Measurements from ENCODE around the gene TRIM63.
A peak's percentile ranks its signal among the peaks of the same experiment; 100 is the strongest.

Gene TRIM63

DNA sequence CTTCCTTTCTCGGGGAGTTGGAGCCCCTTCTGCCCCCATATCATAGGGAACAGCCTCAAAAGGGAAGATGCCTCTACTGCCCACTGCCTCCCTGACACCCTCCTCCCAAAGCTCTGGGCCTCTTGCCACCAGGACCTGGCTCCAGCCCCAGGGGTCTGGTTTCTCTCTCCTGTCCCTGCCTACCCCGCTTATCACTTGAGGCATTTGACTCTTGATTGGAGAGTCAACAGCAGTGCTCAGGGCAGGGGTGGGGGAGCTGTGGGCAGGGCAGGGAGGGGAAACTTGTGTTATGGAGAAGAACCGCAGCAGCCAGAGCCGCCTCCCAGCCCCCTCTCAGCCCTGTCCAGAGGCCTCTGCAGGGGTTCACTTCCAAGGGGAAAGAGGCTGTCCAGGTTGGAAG, 573 bp downstream of the TRIM63 start:
- H3K27me3 ChIP-seq (ENCODE audit: control insufficient read depth in 1 of 2, insufficient read depth in 1 of 2, low read length in 2 of 2) = peaks cover 44 to 65% of the 10 kb centered on the region in 2 experiments
- H4K91ac ChIP-seq (ENCODE audit: low read length) = no peak overlapping the region
- H3K4me2 ChIP-seq (ENCODE audit: low read length, poor library complexity, severe bottlenecking) = no peak overlapping the region
- H3K79me1 ChIP-seq (replicated peaks; ENCODE audit: low read length, poor library complexity, severe bottlenecking) = no peaks in the 10 kb centered on the region
- no peak overlapping the region for H2AFZ ChIP-seq (ENCODE audit: low read depth, low read length)
- peaks cover 12% of the 10 kb centered on the region for H3K4me1 ChIP-seq (ENCODE audit: control insufficient read depth, insufficient read depth, low read depth, low read length)
- H3K14ac ChIP-seq (ENCODE audit: low read length in 2 of 2) = no peak overlapping the region
- no peak overlapping the region for H2BK5ac ChIP-seq (ENCODE audit: low read depth, low read length, poor library complexity, severe bottlenecking)
- 61% methylated on average over 3 of the region's 4 CpGs for WGBS
- H3K18ac ChIP-seq (ENCODE audit: low read depth in 1 of 2, low read length in 2 of 2) = peak overlapping the region in 1 of 2 experiments; percentile 49
- no peaks in the 10 kb centered on the region for H3K36me3 ChIP-seq (ENCODE audit: control insufficient read depth in 1 of 2, insufficient read depth in 2 of 2, low read depth in 1 of 2, low read length in 2 of 2)
- H3K4ac ChIP-seq (ENCODE audit: low read depth in 1 of 2, low read length in 2 of 2) = no peak overlapping the region
- no peak overlapping the region for H2BK12ac ChIP-seq (ENCODE audit: low read length in 2 of 2)
- peak overlapping the region; percentile 27 for H3K9ac ChIP-seq (ENCODE audit: low read length)
- no peak for DNase-seq
- H4K8ac ChIP-seq (ENCODE audit: low read length) = peak overlapping the region; percentile 53
- peak overlapping the region in 1 of 2 experiments; percentile 60 for H3K4me3 ChIP-seq (ENCODE audit: insufficient read depth in 1 of 2, low read depth in 1 of 2, low read length in 2 of 2)
- H2BK15ac ChIP-seq (ENCODE audit: low read depth, poor library complexity, severe bottlenecking) = no peak overlapping the region
- no peak overlapping the region for H2BK120ac ChIP-seq (ENCODE audit: low read depth, low read length)
- H3K9me3 ChIP-seq (ENCODE audit: control insufficient read depth, low read length) = no peaks in the 10 kb centered on the region
- no peak overlapping the region for H3K23ac ChIP-seq (ENCODE audit: low read length in 2 of 2)
- no peak overlapping the region for H2AK5ac ChIP-seq (ENCODE audit: low read length, severe bottlenecking)
- H3K27ac ChIP-seq (ENCODE audit: low read length, poor library complexity, severe bottlenecking) = no peak overlapping the region

DNA sequence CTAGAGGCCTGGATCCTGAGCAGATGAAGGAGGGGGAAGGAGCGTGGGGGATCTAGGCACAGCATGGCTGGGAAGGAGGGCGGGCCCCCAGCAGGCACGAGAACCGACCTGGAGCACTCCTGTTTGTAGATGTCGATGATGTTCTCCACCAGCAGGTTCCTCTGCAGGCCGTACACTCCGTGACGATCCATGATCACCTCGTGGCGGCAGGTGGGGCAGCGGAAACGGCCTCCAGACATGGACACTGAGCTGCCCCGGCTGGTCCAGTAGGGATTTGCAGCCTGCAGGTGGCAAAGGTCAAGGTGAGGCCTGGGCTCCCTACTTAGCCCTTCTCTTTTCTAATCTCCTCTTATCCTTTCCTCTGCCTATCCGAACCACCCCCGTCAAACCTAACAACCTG, 1.3 kb downstream of the TRIM63 start:
- DNase-seq = no peak
- Histone ChIP-seq H3K18ac (ENCODE audit: low read depth in 1 of 2, low read length in 2 of 2) (no peak overlapping the region), H4K8ac (ENCODE audit: low read length) (no peak overlapping the region), H3K14ac (ENCODE audit: low read length in 2 of 2) (no peak overlapping the region), H2BK120ac (ENCODE audit: low read depth, low read length) (no peak overlapping the region), H3K9ac (ENCODE audit: low read length) (no peak overlapping the region), H3K4me3 (ENCODE audit: insufficient read depth in 1 of 2, low read depth in 1 of 2, low read length in 2 of 2) (no peak overlapping the region), H2BK12ac (ENCODE audit: low read length in 2 of 2) (no peak overlapping the region), H3K36me3 (ENCODE audit: control insufficient read depth in 1 of 2, insufficient read depth in 2 of 2, low read depth in 1 of 2, low read length in 2 of 2) (no peaks in the 10 kb centered on the region), H3K23ac (ENCODE audit: low read length in 2 of 2) (no peak overlapping the region), H3K27me3 (ENCODE audit: control insufficient read depth in 1 of 2, insufficient read depth in 1 of 2, low read length in 2 of 2) (peaks cover 46 to 65% of the 10 kb centered on the region in 2 experiments), H2AK5ac (ENCODE audit: low read length, severe bottlenecking) (no peak overlapping the region), H3K4ac (ENCODE audit: low read depth in 1 of 2, low read length in 2 of 2) (no peak overlapping the region), H4K91ac (ENCODE audit: low read length) (peak overlapping the region; percentile 76), H3K27ac (ENCODE audit: low read length, poor library complexity, severe bottlenecking) (no peak overlapping the region), H3K4me2 (ENCODE audit: low read length, poor library complexity, severe bottlenecking) (no peak overlapping the region), H2AFZ (ENCODE audit: low read depth, low read length) (no peak overlapping the region), H2BK5ac (ENCODE audit: low read depth, low read length, poor library complexity, severe bottlenecking) (no peak overlapping the region), H3K79me1 (replicated peaks; ENCODE audit: low read length, poor library complexity, severe bottlenecking) (no peaks in the 10 kb centered on the region), H3K4me1 (ENCODE audit: control insufficient read depth, insufficient read depth, low read depth, low read length) (peaks cover 12% of the 10 kb centered on the region), H3K9me3 (ENCODE audit: control insufficient read depth, low read length) (no peaks in the 10 kb centered on the region), H2BK15ac (ENCODE audit: low read depth, poor library complexity, severe bottlenecking) (peak overlapping the region; percentile 49)
- 88% methylated on average over 15 of the region's 15 CpGs for WGBS

- H2BK12ac ChIP-seq (ENCODE audit: low read length in 2 of 2) = no peak overlapping the region
- H3K18ac ChIP-seq (ENCODE audit: low read depth in 1 of 2, low read length in 2 of 2) = no peak overlapping the region
- H3K9ac ChIP-seq (ENCODE audit: low read length) = no peak overlapping the region
- DNase-seq = no peak
- H2AFZ ChIP-seq (ENCODE audit: low read depth, low read length) = no peak overlapping the region
- H2AK5ac ChIP-seq (ENCODE audit: low read length, severe bottlenecking) = no peak overlapping the region
- H3K9me3 ChIP-seq (ENCODE audit: control insufficient read depth, low read length) = no peaks in the 10 kb centered on the region
- no peak overlapping the region for H3K4ac ChIP-seq (ENCODE audit: low read depth in 1 of 2, low read length in 2 of 2)
- 95% methylated on average over 2 of the region's 3 CpGs for WGBS
- no peak overlapping the region for H2BK15ac ChIP-seq (ENCODE audit: low read depth, poor library complexity, severe bottlenecking)
- H2BK5ac ChIP-seq (ENCODE audit: low read depth, low read length, poor library complexity, severe bottlenecking) = no peak overlapping the region
- no peak overlapping the region for H3K27ac ChIP-seq (ENCODE audit: low read length, poor library complexity, severe bottlenecking)
- H3K14ac ChIP-seq (ENCODE audit: low read length in 2 of 2) = no peak overlapping the region
- peaks cover 0 to 5% of the 10 kb centered on the region in 2 experiments for H3K36me3 ChIP-seq (ENCODE audit: control insufficient read depth in 1 of 2, insufficient read depth in 2 of 2, low read depth in 1 of 2, low read length in 2 of 2)
- no peak overlapping the region for H4K91ac ChIP-seq (ENCODE audit: low read length)
- no peak overlapping the region for H4K8ac ChIP-seq (ENCODE audit: low read length)
- H3K23ac ChIP-seq (ENCODE audit: low read length in 2 of 2) = no peak overlapping the region
- peaks cover 12% of the 10 kb centered on the region for H3K4me1 ChIP-seq (ENCODE audit: control insufficient read depth, insufficient read depth, low read depth, low read length)
- H3K27me3 ChIP-seq (ENCODE audit: control insufficient read depth in 1 of 2, insufficient read depth in 1 of 2, low read length in 2 of 2) = peaks cover 53 to 65% of the 10 kb centered on the region in 2 experiments
- H3K4me3 ChIP-seq (ENCODE audit: insufficient read depth in 1 of 2, low read depth in 1 of 2, low read length in 2 of 2) = no peak overlapping the region
- H3K4me2 ChIP-seq (ENCODE audit: low read length, poor library complexity, severe bottlenecking) = no peak overlapping the region
- no peaks in the 10 kb centered on the region for H3K79me1 ChIP-seq (replicated peaks; ENCODE audit: low read length, poor library complexity, severe bottlenecking)
- H2BK120ac ChIP-seq (ENCODE audit: low read depth, low read length) = no peak overlapping the region
Measured at GRCh38 chr1:26064553-26064952, 2.9 kb downstream of the TRIM63 start.

DNA sequence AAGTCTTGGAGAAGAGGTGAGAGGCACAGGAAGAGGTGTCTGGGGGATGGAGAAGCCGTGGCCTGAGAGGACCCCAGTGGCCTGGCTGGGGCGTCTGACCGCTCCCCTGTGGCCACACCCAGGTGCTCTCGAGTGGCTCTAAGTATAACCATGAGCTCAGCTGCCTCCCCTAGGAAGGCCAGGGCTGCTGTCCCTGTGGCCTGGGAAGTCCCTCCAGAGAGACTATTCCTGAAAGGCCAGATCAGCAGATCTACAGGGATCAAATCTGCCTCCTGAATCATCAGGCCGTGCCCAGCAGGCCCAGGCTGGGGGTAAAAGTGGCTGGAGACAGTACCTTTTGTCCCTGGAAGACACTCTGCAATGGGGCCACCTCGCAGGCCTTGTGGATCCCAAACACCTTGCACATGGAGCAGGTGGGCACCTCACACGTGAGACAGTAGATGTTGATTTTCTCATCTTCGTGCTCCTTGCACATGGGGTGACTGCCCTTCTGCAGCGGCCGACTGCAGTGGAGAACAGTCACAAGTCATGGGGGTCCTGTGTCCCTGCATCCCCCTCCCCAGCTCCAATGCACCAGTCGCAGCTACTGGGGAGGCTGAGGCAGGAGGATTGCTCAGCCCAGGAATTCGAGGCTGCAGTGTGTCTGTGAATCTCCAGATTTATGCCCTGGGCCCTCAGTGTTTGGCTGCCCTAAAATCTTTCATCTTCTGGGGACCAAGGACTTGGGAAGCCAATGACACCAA, 6.4 kb downstream of the TRIM63 start:
- 82% methylated on average over 12 of the region's 12 CpGs for WGBS
- no peak for DNase-seq
- H2AK5ac ChIP-seq (ENCODE audit: low read length, severe bottlenecking) = no peak overlapping the region
- H4K91ac ChIP-seq (ENCODE audit: low read length) = no peak overlapping the region
- H3K9me3 ChIP-seq (ENCODE audit: control insufficient read depth, low read length) = no peaks in the 10 kb centered on the region
- H2BK5ac ChIP-seq (ENCODE audit: low read depth, low read length, poor library complexity, severe bottlenecking) = no peak overlapping the region
- H2AFZ ChIP-seq (ENCODE audit: low read depth, low read length) = no peak overlapping the region
- H3K4me1 ChIP-seq (ENCODE audit: control insufficient read depth, insufficient read depth, low read depth, low read length) = peaks cover 4% of the 10 kb centered on the region
- no peak overlapping the region for H3K23ac ChIP-seq (ENCODE audit: low read length in 2 of 2)
- no peak overlapping the region for H2BK15ac ChIP-seq (ENCODE audit: low read depth, poor library complexity, severe bottlenecking)
- no peak overlapping the region for H3K18ac ChIP-seq (ENCODE audit: low read depth in 1 of 2, low read length in 2 of 2)
- H4K8ac ChIP-seq (ENCODE audit: low read length) = no peak overlapping the region
- no peaks in the 10 kb centered on the region for H3K79me1 ChIP-seq (replicated peaks; ENCODE audit: low read length, poor library complexity, severe bottlenecking)
- H3K4ac ChIP-seq (ENCODE audit: low read depth in 1 of 2, low read length in 2 of 2) = no peak overlapping the region
- peaks cover 0 to 14% of the 10 kb centered on the region in 2 experiments for H3K36me3 ChIP-seq (ENCODE audit: control insufficient read depth in 1 of 2, insufficient read depth in 2 of 2, low read depth in 1 of 2, low read length in 2 of 2)
- no peak overlapping the region for H3K27ac ChIP-seq (ENCODE audit: low read length, poor library complexity, severe bottlenecking)
- no peak overlapping the region for H2BK12ac ChIP-seq (ENCODE audit: low read length in 2 of 2)
- H3K4me2 ChIP-seq (ENCODE audit: low read length, poor library complexity, severe bottlenecking) = no peak overlapping the region
- H3K14ac ChIP-seq (ENCODE audit: low read length in 2 of 2) = no peak overlapping the region
- H2BK120ac ChIP-seq (ENCODE audit: low read depth, low read length) = no peak overlapping the region
- H3K9ac ChIP-seq (ENCODE audit: low read length) = no peak overlapping the region
- peaks cover 53 to 65% of the 10 kb centered on the region in 2 experiments for H3K27me3 ChIP-seq (ENCODE audit: control insufficient read depth in 1 of 2, insufficient read depth in 1 of 2, low read length in 2 of 2)
- H3K4me3 ChIP-seq (ENCODE audit: insufficient read depth in 1 of 2, low read depth in 1 of 2, low read length in 2 of 2) = no peak overlapping the region
